ENCODE measurements around the gene YPEL1.
"Not testable (repeated sequence)": the region's sequence is repeated elsewhere in the genome, so short reads cannot be mapped to it uniquely, and the experiment has no call there.

GRCh38 chr22:21729184-21729583, 6.4 kb downstream of the YPEL1 start:
- TF ChIP-seq, protein P1, sequence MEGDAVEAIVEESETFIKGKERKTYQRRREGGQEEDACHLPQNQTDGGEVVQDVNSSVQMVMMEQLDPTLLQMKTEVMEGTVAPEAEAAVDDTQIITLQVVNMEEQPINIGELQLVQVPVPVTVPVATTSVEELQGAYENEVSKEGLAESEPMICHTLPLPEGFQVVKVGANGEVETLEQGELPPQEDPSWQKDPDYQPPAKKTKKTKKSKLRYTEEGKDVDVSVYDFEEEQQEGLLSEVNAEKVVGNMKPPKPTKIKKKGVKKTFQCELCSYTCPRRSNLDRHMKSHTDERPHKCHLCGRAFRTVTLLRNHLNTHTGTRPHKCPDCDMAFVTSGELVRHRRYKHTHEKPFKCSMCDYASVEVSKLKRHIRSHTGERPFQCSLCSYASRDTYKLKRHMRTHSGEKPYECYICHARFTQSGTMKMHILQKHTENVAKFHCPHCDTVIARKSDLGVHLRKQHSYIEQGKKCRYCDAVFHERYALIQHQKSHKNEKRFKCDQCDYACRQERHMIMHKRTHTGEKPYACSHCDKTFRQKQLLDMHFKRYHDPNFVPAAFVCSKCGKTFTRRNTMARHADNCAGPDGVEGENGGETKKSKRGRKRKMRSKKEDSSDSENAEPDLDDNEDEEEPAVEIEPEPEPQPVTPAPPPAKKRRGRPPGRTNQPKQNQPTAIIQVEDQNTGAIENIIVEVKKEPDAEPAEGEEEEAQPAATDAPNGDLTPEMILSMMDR (conservative IDR thresholded peaks at IDR 0.05 in 1 of 2, IDR thresholded peaks at IDR 0.05 in 1 of 2; ENCODE audit: low read depth in 1 of 2, low read length in 2 of 2) = not testable (repeated sequence)
- not testable (repeated sequence) for TF ChIP-seq EZH2 (IDR thresholded peaks at IDR 0.05; ENCODE audit: low read length, missing control alignments)

Measured in fibroblast of lung (primary cell).